Lower leg skin (tissue), 3 donors: ENCODE data around the gene ADAM29.

Experiments used
- CTCF ChIP-seq, 3 donors: fragments of 450-650 bp; IDR thresholded peaks; one replicate each; pipeline ENCODE4 v1.5.1; 2016; ENCODE audit warnings: antibody characterized with exemption in 3 of 3, mild to moderate bottlenecking in 3 of 3, moderate library complexity in 2 of 3
- POLR2A ChIP-seq, 2 donors: fragments of 450-650 bp; IDR thresholded peaks; one replicate each; pipeline ENCODE4 v1.6.1; 2016 to 2017; ENCODE audit warnings: antibody characterized with exemption in 2 of 2, mild to moderate bottlenecking in 1 of 2, moderate library complexity in 1 of 2

GRCh38 chr4:174946246-174946645 lies 28.1 kb downstream of the ADAM29 start:
- TF ChIP-seq CTCF (IDR thresholded peaks at IDR 0.05), result no peak
- no peak for TF ChIP-seq POLR2A (IDR thresholded peaks at IDR 0.05)
